HG03442 (cell line): ENCODE data around the gene AMMECR1.

Source experiments
- ATAC-seq: cut with Tn5 transposase; IDR thresholded peaks from one replicate; pipeline ENCODE4 v1.9.1; 2021; ENCODE audit warnings: mild to moderate bottlenecking, moderate library complexity; ENCODE audit not compliant: unreplicated experiment

The AMMECR1 gene

DNA sequence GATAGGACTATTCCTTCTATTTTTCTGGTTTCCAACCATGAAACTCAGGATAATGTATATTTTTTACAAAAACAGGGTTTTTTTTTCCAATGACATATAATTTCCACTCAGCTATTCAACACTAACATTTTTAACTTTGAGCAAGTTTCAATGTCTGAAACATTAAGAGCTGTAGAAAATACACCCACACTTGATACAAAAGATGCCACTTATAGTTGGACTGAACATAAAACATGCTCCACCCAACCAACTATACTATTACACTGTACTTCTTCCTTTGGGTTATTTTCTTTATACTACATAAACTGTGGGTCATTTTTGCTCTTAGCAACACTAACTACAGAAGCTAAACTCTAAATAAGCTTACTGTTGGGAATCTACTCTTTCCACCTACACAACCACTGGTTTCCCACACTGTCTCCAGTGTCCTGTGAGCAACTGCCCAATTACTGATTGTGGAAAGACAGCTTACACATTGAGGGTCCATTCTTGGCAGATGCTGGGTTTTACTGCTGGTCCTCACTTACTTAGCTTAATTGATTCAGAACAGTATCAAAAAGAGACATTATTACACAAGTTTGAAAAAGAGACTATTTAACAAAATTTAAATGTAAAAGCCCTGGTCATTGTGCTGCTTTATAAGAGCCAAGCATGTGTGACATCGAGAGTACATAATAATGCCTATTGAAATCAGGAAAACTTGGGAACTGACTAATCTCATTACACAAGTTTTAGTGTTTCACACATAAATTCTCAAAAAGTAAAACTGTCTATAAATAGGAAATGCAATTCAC lies 6.3 kb downstream of the AMMECR1 start:
- ATAC-seq = no peak

DNA sequence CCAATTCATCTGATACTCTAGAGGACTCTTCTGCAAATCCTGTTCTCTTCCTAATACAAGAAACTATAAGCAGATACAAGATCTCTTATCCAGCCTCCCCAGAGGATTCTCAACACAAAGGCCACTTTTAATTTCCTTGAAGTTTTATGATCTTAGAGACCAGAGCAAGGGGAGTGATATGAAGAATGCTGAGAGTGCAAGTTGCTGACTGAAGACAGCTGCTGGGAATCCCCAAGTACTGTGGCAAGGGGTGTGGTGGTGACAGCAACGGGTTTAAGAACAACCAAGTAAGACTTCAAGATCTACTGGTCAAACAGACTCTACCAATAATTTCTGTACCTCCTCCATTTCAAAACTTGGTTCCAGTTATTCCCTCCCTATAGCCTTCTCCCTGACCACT lies 7.0 kb downstream of the AMMECR1 start:
- peak; percentile 88 for ATAC-seq

DNA sequence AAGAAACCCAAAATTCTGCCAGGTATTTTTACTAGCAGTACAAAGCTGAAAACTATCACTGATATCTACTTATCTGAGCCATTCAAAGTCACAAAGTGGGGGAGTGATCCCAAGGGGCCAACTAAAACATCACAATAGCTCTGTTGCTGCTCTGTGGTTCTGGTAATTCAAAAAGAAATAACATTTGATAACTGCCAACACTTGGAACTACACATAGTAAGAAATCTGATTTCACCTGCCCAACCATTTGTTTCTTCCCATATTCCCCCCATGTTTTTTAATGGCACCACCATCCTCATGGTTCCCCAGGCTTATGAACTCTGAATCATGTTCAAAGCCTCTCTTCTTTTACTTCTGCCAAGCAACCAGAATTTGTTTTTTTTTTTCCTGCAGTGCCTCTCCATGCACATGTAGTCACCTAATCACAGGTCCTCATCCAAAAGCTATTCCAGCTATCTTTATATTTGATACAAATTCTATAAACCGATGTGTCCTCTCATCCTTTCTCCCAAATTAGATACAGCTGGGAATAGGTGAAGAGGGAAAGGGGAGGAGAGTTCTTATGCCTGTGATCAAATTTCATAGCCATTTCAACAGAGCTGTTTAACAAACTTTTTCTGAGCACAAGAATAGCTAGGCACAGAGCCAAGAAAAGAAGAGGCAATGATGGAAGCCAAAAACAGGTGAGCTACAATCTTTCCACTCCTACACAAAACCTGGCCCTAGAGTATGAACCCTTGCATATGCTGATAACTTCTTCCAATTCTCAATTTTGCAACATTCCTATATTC lies 7.7 kb downstream of the AMMECR1 start:
- no peak for ATAC-seq

DNA sequence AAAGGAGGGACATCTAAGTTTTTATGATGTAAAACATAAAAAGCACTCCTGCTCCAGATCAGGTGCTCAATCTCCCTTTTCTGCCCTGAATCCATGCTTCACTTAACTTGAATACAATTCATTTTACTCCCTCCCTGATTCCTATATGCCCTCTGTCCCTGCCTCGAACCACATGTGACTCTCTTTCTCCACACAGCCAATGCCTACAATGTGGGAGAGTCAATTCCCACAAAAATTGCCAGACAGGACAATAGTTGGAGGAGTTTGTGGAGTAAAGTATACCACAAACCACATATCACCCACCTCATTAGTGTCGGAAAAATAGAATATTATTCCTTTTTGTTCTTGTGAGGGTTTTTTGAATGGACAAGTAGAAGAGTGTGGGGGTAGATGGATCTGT lies 9.7 kb downstream of the AMMECR1 start:
- ATAC-seq = no peak

DNA sequence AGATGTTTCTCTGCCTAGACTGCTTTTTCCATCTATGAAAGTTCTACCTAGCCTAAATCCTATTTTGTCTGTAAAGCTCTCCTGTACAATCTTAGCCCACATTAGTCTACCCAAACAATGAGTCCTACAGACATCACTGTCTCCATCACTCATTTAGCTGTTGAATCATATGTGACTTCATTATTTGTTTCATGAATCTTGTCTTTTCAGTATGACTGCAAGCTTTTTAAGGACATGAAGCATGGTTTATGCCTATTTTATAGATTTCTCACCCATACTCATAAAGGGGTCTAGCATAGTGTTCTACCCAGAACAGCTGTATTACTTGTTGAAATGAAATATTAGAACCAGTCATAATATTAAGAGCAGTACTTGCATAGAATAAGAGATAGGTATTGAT lies 13.0 kb downstream of the AMMECR1 start:
- ATAC-seq = no peak

DNA sequence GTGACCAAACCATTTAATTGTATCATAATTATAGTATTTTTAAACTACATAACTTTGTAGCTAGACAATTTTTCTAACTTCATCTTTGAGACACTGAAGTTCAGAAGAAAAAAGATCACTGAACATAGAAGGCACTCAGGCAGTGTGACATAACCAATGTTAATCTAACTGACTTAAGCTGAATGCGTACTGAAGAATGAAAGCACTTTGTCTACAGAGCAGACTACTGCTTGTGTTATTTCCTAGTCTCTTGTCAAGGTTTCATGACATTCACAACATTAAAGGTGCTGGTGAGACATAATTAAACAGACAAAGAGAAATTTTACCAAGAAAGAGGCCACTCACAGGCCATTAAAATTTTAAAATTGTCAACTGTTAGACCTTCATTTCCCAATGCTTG lies 13.5 kb downstream of the AMMECR1 start:
- no peak for ATAC-seq

DNA sequence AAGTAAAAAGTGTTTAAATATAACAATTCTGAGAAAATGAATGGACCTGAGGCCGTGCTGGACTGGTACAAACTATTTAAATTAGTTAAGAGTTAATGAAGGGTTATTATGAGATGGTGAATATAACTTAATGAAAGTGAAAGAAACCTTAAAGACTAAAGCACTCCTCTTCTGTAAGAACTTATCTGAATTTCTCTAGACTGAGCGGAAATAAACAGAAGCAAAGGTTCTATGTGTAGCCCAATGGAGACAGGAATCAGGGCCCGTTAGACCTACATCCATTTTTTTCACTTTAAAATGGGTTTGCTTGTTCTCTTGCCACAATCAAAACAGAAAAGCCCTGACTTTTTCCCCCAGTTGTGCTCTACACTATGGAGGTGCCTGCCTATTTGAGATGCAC lies 14.9 kb downstream of the AMMECR1 start:
- ATAC-seq = no peak

DNA sequence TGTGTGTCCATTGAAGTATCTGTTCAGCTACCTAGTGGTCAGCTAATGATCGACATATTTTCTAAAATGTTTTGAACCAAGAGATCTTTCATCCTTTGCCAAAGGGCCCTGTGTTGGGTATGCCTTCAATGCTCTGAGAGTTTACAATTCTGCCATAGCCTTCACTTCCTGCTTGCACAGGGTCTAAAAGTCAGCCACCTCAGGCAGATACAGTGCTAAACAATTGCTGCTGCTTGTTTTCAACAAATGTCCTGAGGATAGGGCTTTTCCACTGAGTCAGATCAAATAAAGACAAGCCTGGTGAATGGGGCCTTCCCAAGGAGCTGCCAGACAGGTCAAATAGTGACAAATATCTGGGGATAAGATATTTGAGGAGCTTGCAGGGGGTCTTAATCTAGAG lies 16.7 kb downstream of the AMMECR1 start:
- ATAC-seq = no peak

DNA sequence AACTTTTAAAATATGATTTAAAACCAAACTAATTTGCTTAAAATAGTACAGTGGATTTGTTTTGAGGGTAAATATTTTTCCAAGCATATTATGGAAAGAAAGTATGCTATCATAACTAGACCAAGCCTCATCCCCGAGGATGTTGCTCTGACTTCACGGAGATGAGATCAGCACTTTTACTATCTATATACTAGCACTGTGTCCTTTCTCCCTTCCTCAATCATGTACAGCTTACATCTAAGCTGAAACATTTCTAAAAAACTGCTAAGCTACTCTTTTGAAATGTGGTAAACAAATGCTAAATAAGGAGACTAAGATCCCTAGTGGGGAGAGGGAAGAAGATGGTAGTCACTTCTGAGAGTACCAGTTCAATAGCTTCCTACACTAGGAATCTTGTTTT lies 23.8 kb downstream of the AMMECR1 start:
- ATAC-seq = no peak

DNA sequence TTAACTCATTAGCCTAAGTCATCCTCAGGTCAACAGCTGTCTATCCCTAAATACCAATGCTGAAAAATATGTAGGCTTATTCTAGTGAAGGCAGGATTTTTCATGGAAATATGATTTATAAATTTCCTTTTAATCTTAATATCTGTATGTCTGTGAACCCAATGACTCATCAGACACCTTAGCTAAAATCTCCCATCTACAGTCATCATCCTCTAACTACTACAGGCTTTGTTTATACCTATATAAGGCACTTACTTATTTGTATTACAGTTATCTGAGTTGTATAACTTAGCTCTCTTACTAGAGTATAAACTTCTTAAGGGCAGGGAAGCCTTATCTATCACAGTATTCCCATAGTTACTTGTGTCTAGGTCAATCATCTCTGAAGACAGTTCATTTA lies 24.2 kb downstream of the AMMECR1 start:
- ATAC-seq = no peak

DNA sequence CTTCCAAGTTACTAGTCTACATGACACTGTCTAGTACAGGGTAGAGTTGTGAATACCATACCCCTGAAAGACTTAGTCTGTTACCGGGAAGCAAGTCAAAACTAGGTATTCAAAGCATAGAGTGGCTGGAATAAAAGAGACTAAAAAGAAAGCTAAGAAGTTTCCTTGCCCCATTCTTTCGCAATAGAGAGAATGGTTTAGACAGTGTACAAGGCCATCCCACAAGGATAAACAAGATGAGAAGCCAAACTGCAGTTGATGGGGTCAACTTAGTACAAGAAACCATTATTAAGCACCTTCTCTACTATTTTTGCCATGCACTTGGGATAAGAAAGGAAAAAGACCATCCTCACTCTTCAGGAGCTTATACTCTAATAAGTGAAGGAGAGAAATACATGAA lies 30.3 kb downstream of the AMMECR1 start:
- ATAC-seq = no peak

DNA sequence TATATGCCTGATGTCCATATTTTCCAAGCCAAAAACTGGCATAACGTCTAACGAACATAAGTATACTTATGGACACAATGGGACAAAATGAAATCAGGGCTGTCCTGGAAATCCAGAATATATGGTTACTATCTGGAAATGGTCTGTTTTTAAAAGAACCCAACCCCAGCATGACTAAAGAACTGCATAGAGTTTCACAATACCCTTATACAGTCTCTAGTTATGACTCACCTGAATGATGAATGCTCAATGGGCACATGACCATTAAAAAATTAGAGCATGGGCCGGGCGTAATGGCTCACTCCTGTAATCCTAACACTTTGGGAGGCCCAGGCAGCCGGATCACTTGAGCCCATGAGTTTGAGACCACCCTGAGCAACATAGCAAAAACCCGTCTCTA lies 31.8 kb downstream of the AMMECR1 start:
- no peak for ATAC-seq

DNA sequence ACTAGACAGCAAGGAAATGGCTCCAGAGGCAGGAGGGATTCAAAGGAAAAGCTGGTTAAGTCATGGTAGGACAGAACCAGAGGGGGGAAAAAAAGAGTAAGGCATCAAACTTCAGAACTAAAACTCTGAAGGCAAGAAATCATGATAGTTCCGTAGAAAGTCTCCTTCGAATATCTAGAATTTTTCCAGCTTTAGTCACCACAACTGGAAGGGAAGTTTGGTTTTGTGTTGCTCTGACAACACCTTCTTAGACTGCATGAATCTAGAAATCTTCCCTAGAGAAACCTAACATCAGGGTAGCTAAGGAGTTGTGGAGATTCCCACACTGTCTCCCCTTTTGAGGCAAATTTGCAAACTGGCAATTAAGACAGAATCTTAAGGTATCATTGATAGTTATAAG lies 33.7 kb downstream of the AMMECR1 start:
- ATAC-seq = no peak

DNA sequence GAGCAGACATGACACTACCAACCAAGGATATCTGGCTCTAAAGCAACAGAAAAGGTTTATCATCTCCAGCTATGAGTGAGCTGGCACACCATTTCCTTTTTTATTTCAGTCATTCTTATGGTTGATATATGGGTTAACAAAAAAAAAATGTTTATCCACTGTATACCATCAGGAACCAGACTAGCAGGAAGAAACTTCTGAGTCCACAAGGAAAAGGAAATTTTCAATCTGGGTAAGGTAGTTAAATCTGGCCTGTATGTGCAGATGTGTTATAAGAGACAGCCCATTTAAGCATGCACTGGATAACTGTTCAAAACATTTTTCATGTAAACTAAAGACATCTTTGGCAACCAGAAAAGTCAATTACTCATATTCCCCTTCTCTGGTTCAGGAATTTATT lies 35.0 kb downstream of the AMMECR1 start:
- ATAC-seq = no peak

DNA sequence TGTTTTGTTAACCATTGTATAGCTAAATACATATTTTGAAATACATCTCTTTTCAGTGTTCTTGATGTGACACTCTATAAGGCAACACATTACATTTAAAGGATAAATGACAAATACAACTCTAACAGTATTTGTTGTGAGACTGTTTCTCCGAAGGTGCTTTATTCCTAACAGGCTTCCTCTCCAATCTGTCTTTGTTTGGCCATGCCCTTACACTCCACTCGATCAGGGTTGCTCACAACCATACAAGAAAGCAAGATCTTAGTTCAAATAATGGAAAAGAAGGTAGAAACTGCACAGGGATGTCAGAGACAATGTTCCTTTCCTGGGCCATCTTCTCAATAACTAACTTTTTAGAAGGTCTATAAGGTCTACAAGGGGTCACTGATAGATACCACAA lies 36.5 kb downstream of the AMMECR1 start:
- no peak for ATAC-seq

DNA sequence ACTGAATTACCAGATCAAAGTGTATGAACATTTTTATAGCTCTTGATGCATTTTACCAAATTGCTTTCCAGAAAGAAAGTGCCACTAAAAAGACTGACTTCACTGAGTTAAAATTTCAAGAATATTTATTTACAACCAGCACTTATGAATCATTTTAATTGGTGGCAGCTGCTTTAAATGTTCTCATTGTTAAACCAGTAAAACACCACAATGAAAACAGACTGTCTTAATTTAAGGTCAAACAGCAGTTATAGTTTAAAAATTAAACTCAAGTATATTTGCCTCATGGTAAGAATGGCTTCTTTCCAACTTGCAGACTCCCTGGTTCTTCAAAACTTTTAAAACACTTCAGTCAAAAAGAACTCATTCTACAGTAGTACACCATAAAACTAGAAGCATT lies 36.9 kb downstream of the AMMECR1 start:
- no peak for ATAC-seq

DNA sequence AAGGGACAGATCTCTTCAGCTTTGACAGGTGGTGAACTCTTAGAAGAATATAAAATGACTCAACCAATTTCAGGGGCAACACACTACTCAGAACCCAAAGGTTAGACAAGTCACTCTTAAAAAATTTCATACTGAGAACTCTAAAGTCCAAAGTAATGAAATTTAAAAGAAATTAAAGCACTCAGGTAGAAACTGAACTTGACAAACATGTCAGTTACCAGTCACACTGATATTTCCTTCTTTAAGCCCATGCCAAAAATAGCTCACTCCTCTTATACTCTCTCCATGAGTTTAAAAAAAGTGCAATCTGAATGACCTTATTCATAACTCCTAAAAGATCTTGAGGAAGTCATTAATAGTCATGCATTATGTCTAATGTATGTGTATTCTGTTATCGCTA lies 40.3 kb downstream of the AMMECR1 start:
- no peak for ATAC-seq

DNA sequence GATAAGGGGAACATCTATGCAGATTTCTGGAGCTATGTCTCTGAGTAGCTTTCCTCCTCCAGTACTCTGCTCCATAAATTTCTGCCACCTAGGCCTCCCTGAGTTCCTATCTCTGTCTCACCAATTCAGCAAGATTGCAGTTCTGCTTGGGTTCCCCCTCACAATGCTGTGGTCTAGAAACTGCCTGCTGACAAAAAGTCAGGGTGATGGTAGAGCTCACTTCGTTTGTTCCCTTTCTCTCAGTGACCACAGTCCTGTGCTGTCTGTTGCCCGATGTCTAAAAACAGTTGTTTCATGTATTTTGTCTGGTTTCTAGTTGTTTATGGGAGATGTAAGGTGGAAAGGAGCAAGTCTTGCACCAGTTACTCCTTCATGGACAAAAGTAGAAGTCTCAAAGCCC lies 41.1 kb downstream of the AMMECR1 start:
- peak; percentile 95 for ATAC-seq

DNA sequence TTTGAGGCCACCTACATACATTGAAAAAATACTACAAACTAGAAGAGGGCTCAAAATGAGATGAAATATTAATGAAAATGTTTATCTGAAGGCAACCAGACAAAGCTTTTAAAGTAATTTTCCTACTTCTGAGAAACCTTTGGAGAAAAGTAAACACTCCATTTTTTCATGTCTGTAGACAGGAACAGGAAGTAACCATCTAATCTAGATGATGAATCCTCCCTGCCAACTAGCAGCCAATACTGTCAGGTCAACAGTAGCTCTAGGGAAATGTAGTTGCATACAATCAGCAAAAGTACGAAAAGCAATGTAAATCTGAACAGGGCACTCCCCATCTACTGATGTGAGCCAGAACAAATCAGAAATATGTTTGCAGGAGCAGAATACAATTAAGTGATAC lies 49.0 kb downstream of the AMMECR1 start:
- no peak for ATAC-seq

DNA sequence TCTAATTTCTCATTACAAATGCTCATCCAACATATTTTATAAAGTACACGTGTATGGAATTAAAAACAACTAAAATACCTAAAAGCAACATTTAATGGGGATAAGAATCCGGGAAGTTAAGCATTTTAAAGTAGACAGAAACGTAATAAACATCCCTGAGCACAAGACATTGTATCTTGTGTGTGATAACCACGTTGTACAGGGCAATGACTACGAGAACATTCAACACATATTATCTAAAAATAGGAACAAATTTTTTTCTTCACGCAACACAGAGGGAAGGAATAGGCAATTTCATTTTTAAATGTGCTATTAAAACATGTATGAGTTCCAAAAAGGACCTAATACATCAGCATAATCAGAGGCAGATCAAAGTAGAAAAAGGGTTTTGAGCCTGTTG lies 49.5 kb downstream of the AMMECR1 start:
- no peak for ATAC-seq

DNA sequence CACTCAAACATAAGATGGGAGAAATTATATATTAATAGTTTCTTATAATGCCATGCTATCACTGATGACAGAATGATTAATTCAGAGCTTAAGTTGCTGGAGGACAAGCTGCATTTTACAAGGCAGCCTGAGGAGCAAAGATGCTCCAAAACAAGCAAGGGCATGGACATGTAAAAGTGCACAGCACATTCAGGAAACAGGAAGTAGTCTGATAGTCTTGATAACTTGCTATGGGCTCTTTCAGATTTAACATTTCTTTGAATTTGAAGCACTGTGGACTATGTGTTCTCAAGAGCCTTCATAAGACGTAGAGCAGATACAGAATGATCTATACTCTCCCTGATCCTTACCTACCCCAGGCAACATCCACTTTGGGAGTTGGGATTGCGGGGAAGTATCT lies 50.0 kb downstream of the AMMECR1 start:
- ATAC-seq = no peak

DNA sequence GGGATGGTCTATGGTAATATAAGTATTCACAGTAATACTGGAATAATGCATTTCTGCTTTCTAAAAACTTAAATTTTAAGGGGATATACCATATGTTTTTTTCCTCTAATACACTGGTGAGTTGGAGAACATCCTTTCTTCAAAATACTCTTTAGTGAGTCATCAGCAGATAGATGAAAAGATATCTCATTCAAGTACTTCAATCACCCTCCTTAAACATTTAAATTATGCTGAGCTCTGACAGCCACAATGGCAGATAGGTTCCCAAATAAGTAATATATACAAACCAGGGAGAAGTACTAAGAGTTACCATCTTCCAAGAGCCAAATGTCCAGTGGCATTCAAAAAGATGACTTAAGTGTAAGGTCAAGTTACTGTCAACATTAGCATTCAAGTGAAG lies 52.2 kb downstream of the AMMECR1 start:
- no peak for ATAC-seq

DNA sequence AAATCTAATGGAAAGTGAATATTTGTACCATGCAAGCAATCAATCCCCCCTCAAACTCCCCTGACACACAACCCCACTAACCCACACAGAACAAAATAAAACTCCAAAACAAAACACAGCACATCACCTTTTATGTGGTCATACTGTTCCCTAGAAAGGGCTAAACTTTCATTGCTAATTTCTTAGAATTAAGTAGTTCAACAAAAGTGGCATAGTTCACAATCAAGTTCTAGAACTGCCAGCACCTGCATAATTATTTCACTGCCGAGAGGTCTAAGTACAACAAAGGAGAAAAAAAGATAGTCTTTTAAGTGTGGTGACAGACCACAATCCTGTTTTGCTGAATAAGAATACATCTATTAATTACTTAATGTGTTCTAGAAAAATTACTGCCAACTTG lies 58.8 kb downstream of the AMMECR1 start:
- ATAC-seq = no peak
